ENCODE measurements around the gene AFAP1.

The AFAP1 gene

GRCh38 chr4:7800410-7800809, 139.3 kb downstream of the AFAP1 start:
- H3K9me3 ChIP-seq (ENCODE audit: control insufficient read depth, low read length), result no peaks in the 10 kb centered on the region
- H3K4me3 ChIP-seq (ENCODE audit: insufficient read depth, low read depth, low read length, poor library complexity, severe bottlenecking), result no peak overlapping the region
- no peak overlapping the region for H3K27ac ChIP-seq (ENCODE audit: insufficient read depth, low read length, poor library complexity, severe bottlenecking)
- DNase-seq, result no peak
- no peaks in the 10 kb centered on the region for H3K4me1 ChIP-seq (ENCODE audit: control insufficient read depth, insufficient read depth, low read length, poor library complexity, severe bottlenecking)
- no peaks in the 10 kb centered on the region for H3K27me3 ChIP-seq (replicated peaks; ENCODE audit: control insufficient read depth, insufficient read depth, low read length, poor library complexity, severe bottlenecking)
- peaks cover 23% of the 10 kb centered on the region for H3K36me3 ChIP-seq (ENCODE audit: control insufficient read depth, insufficient read depth, low read length)

DNA sequence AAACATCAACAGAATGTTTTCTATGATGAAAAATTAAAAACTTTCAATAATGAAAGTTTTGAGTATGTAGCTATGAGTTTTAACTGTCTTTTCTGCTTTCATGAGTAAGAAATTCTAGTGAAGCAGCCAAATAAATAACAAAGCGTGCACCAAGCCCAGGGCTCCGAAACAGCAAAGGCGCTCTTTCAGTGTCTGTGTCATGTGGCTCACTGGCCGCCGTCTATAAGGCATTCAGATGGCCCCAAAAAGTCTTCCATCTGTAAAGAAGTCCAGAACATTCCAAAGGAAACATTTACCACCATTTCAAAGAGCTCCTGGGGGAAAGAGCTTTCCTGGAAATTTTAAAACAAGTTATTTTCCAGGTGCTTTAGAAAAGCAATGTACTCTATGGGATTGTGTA, 139.9 kb downstream of the AFAP1 start:
- no peaks in the 10 kb centered on the region for H3K9me3 ChIP-seq (ENCODE audit: control insufficient read depth, low read length)
- H3K4me1 ChIP-seq (ENCODE audit: control insufficient read depth, insufficient read depth, low read length, poor library complexity, severe bottlenecking), result no peaks in the 10 kb centered on the region
- no peaks in the 10 kb centered on the region for H3K27me3 ChIP-seq (replicated peaks; ENCODE audit: control insufficient read depth, insufficient read depth, low read length, poor library complexity, severe bottlenecking)
- H3K27ac ChIP-seq (ENCODE audit: insufficient read depth, low read length, poor library complexity, severe bottlenecking), result no peak overlapping the region
- H3K4me3 ChIP-seq (ENCODE audit: insufficient read depth, low read depth, low read length, poor library complexity, severe bottlenecking), result no peak overlapping the region
- DNase-seq, result no peak
- H3K36me3 ChIP-seq (ENCODE audit: control insufficient read depth, insufficient read depth, low read length), result peaks cover 23% of the 10 kb centered on the region

DNA sequence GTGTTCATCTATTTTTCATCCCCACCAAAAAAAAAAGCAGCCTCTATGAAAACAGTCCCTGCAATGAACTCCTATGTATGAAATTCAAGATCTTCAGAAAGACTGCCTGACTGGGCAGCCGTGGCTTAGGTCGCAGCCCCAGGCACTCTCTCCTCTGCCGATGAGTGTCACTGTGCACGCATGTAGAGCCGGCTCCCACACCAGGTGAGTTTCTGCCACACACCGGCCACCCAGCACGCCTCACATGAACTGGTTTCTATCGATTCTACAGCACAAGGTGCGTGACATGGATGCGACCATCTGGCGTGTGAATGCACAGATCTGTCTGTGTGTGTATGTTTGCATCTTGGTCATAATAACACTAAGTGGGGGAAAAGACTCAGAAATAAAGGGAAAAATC, 140.4 kb downstream of the AFAP1 start:
- H3K4me3 ChIP-seq (ENCODE audit: insufficient read depth, low read depth, low read length, poor library complexity, severe bottlenecking), result no peak overlapping the region
- no peak for DNase-seq
- no peaks in the 10 kb centered on the region for H3K9me3 ChIP-seq (ENCODE audit: control insufficient read depth, low read length)
- H3K36me3 ChIP-seq (ENCODE audit: control insufficient read depth, insufficient read depth, low read length), result peaks cover 23% of the 10 kb centered on the region
- no peaks in the 10 kb centered on the region for H3K4me1 ChIP-seq (ENCODE audit: control insufficient read depth, insufficient read depth, low read length, poor library complexity, severe bottlenecking)
- no peaks in the 10 kb centered on the region for H3K27me3 ChIP-seq (replicated peaks; ENCODE audit: control insufficient read depth, insufficient read depth, low read length, poor library complexity, severe bottlenecking)
- no peak overlapping the region for H3K27ac ChIP-seq (ENCODE audit: insufficient read depth, low read length, poor library complexity, severe bottlenecking)

GRCh38 chr4:7798178-7798995, 141.3 kb downstream of the AFAP1 start:
- Histone ChIP-seq H3K27me3 (replicated peaks; ENCODE audit: control insufficient read depth, insufficient read depth, low read length, poor library complexity, severe bottlenecking) (no peaks in the 10 kb centered on the region), H3K4me1 (ENCODE audit: control insufficient read depth, insufficient read depth, low read length, poor library complexity, severe bottlenecking) (no peaks in the 10 kb centered on the region), H3K36me3 (ENCODE audit: control insufficient read depth, insufficient read depth, low read length) (peaks cover 25% of the 10 kb centered on the region), H3K9me3 (ENCODE audit: control insufficient read depth, low read length) (no peaks in the 10 kb centered on the region), H3K4me3 (ENCODE audit: insufficient read depth, low read depth, low read length, poor library complexity, severe bottlenecking) (no peak overlapping the region), H3K27ac (ENCODE audit: insufficient read depth, low read length, poor library complexity, severe bottlenecking) (no peak overlapping the region)
- DNase-seq, result no peak

- peaks cover 35% of the 10 kb centered on the region for H3K36me3 ChIP-seq (ENCODE audit: control insufficient read depth, insufficient read depth, low read length)
- DNase-seq, result no peak
- H3K27me3 ChIP-seq (replicated peaks; ENCODE audit: control insufficient read depth, insufficient read depth, low read length, poor library complexity, severe bottlenecking), result no peaks in the 10 kb centered on the region
- H3K4me3 ChIP-seq (ENCODE audit: insufficient read depth, low read depth, low read length, poor library complexity, severe bottlenecking), result no peak overlapping the region
- H3K4me1 ChIP-seq (ENCODE audit: control insufficient read depth, insufficient read depth, low read length, poor library complexity, severe bottlenecking), result no peaks in the 10 kb centered on the region
- no peaks in the 10 kb centered on the region for H3K9me3 ChIP-seq (ENCODE audit: control insufficient read depth, low read length)
- no peak overlapping the region for H3K27ac ChIP-seq (ENCODE audit: insufficient read depth, low read length, poor library complexity, severe bottlenecking)
Measured at GRCh38 chr4:7797330-7797729, 142.3 kb downstream of the AFAP1 start.

DNA sequence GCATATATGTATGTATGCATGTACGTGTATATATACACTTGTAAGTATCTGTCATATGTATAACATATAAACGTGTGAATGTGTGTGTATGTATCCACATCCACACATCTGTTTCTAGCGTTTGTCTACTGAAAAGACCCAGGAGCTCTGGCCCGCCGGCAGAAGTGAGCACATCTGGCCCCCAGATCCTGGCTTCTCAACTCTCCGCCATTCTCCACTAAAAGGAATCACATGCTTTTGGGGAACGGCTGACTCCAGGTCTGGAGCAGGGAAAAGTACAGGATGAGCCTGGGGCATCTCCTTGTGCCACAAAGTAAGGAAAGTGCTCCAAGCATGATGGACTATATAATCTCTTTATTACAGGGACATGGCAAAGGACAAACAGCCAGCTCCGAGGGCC, 143.7 kb downstream of the AFAP1 start:
- DNase-seq, result no peak
- no peak overlapping the region for H3K27ac ChIP-seq (ENCODE audit: insufficient read depth, low read length, poor library complexity, severe bottlenecking)
- no peak overlapping the region for H3K4me3 ChIP-seq (ENCODE audit: insufficient read depth, low read depth, low read length, poor library complexity, severe bottlenecking)
- H3K4me1 ChIP-seq (ENCODE audit: control insufficient read depth, insufficient read depth, low read length, poor library complexity, severe bottlenecking), result no peaks in the 10 kb centered on the region
- H3K9me3 ChIP-seq (ENCODE audit: control insufficient read depth, low read length), result no peaks in the 10 kb centered on the region
- H3K27me3 ChIP-seq (replicated peaks; ENCODE audit: control insufficient read depth, insufficient read depth, low read length, poor library complexity, severe bottlenecking), result no peaks in the 10 kb centered on the region
- peaks cover 38% of the 10 kb centered on the region for H3K36me3 ChIP-seq (ENCODE audit: control insufficient read depth, insufficient read depth, low read length)

- Histone ChIP-seq H3K4me1 (ENCODE audit: control insufficient read depth, insufficient read depth, low read length, poor library complexity, severe bottlenecking) (no peaks in the 10 kb centered on the region), H3K27me3 (replicated peaks; ENCODE audit: control insufficient read depth, insufficient read depth, low read length, poor library complexity, severe bottlenecking) (no peaks in the 10 kb centered on the region), H3K9me3 (ENCODE audit: control insufficient read depth, low read length) (no peaks in the 10 kb centered on the region), H3K36me3 (ENCODE audit: control insufficient read depth, insufficient read depth, low read length) (peaks cover 20% of the 10 kb centered on the region), H3K4me3 (ENCODE audit: insufficient read depth, low read depth, low read length, poor library complexity, severe bottlenecking) (no peak overlapping the region), H3K27ac (ENCODE audit: insufficient read depth, low read length, poor library complexity, severe bottlenecking) (no peak overlapping the region)
- DNase-seq, result no peak
Measured at GRCh38 chr4:7793186-7793585, 146.5 kb downstream of the AFAP1 start.

GRCh38 chr4:7792616-7793015, 147.0 kb downstream of the AFAP1 start:
- Histone ChIP-seq H3K27ac (ENCODE audit: insufficient read depth, low read length, poor library complexity, severe bottlenecking) (no peak overlapping the region), H3K36me3 (ENCODE audit: control insufficient read depth, insufficient read depth, low read length) (peaks cover 20% of the 10 kb centered on the region), H3K9me3 (ENCODE audit: control insufficient read depth, low read length) (no peaks in the 10 kb centered on the region), H3K4me3 (ENCODE audit: insufficient read depth, low read depth, low read length, poor library complexity, severe bottlenecking) (no peak overlapping the region), H3K27me3 (replicated peaks; ENCODE audit: control insufficient read depth, insufficient read depth, low read length, poor library complexity, severe bottlenecking) (no peaks in the 10 kb centered on the region), H3K4me1 (ENCODE audit: control insufficient read depth, insufficient read depth, low read length, poor library complexity, severe bottlenecking) (no peaks in the 10 kb centered on the region)
- DNase-seq, result no peak

DNA sequence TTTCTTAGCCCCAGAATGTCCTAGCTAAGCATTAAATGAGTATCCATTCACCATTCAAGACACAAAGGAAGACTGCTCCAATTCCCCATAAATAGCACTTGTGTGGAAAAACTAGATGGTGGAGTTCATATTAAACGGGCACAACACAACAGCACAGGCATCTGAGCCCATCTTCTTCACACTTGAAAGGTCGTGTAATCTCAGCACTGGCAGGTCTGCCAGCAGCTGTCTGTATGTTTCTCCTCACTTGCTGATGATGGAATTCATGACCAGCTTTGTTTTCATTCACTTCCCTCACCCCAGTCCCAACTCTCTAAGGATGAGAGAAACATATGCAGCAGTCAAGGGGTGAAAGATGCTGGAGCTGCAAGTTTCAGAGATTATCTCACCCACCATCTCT, 148.7 kb downstream of the AFAP1 start:
- Histone ChIP-seq H3K4me1 (ENCODE audit: control insufficient read depth, insufficient read depth, low read length, poor library complexity, severe bottlenecking) (no peaks in the 10 kb centered on the region), H3K9me3 (ENCODE audit: control insufficient read depth, low read length) (no peaks in the 10 kb centered on the region), H3K36me3 (ENCODE audit: control insufficient read depth, insufficient read depth, low read length) (peaks cover 17% of the 10 kb centered on the region), H3K27ac (ENCODE audit: insufficient read depth, low read length, poor library complexity, severe bottlenecking) (no peak overlapping the region), H3K4me3 (ENCODE audit: insufficient read depth, low read depth, low read length, poor library complexity, severe bottlenecking) (no peak overlapping the region), H3K27me3 (replicated peaks; ENCODE audit: control insufficient read depth, insufficient read depth, low read length, poor library complexity, severe bottlenecking) (no peaks in the 10 kb centered on the region)
- no peak for DNase-seq

DNA sequence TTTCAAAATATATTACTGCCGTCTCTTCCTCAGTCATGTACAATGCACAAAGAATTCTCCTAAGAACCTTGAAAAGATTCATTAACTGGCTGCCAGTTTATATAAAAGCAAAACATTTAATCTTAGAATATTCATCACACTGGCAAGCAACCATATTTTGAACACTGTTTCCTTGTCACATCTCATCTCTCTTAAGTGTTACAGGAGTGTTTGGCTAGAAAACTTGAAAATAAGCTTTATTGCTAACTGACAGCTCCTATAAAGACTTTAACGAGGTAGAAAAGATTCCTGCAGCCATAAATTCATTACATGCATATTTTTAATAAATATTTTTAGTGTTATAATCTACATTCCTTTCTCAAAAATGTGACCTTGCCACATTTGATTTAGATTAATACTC, 149.6 kb downstream of the AFAP1 start:
- Histone ChIP-seq H3K27me3 (replicated peaks; ENCODE audit: control insufficient read depth, insufficient read depth, low read length, poor library complexity, severe bottlenecking) (no peaks in the 10 kb centered on the region), H3K4me1 (ENCODE audit: control insufficient read depth, insufficient read depth, low read length, poor library complexity, severe bottlenecking) (no peaks in the 10 kb centered on the region), H3K4me3 (ENCODE audit: insufficient read depth, low read depth, low read length, poor library complexity, severe bottlenecking) (no peak overlapping the region), H3K36me3 (ENCODE audit: control insufficient read depth, insufficient read depth, low read length) (peaks cover 16% of the 10 kb centered on the region), H3K9me3 (ENCODE audit: control insufficient read depth, low read length) (no peaks in the 10 kb centered on the region), H3K27ac (ENCODE audit: insufficient read depth, low read length, poor library complexity, severe bottlenecking) (no peak overlapping the region)
- DNase-seq, result no peak
